RWPE2 (cell line): ENCODE results near the gene TAB2.
A peak's percentile ranks its signal among the peaks of the same experiment; 100 is the strongest.

Experiments
- ATAC-seq: fragments of 200-7000 bp; cut with Tn5 transposase; 3 replicates; pipeline ENCODE4 v1.9.1; 2021; ENCODE audit warnings: low read depth
- DNase-seq: peaks from one replicate; pipeline ENCODE4 v3.0.0-alpha.2; 2020; ENCODE audit warnings: low spot score
- H3K27ac ChIP-seq: fragments of 450-650 bp; 2 replicates; pipeline ENCODE4 v1.5.1; 2017; ENCODE audit warnings: mild to moderate bottlenecking; ENCODE audit not compliant: poor library complexity, severe bottlenecking
- H3K27me3 ChIP-seq: fragments of 250-450 bp; sonication (Bioruptor Pico); 2 replicates; pipeline ENCODE4 v1.5.1; 2021; ENCODE audit warnings: mild to moderate bottlenecking, moderate library complexity; ENCODE audit not compliant: insufficient read depth, poor library complexity, severe bottlenecking
- H3K36me3 ChIP-seq: fragments of 250-450 bp; sonication (Bioruptor Pico); 2 replicates; pipeline ENCODE4 v1.5.1; 2020; ENCODE audit warnings: low read depth, mild to moderate bottlenecking, moderate library complexity
- H3K4me1 ChIP-seq: fragments of 250-450 bp; sonication (Bioruptor Pico); 2 replicates; pipeline ENCODE4 v1.5.1; 2021; ENCODE audit warnings: mild to moderate bottlenecking, moderate library complexity; ENCODE audit not compliant: insufficient read depth, poor library complexity, severe bottlenecking
- H3K4me3 ChIP-seq: fragments of 250-450 bp; sonication (Bioruptor Pico); 2 replicates; pipeline ENCODE4 v1.5.1; 2021; ENCODE audit warnings: mild to moderate bottlenecking, moderate library complexity; ENCODE audit not compliant: severe bottlenecking
- H3K9me3 ChIP-seq: fragments of 250-450 bp; sonication (Bioruptor Pico); 2 replicates; pipeline ENCODE4 v1.5.1; 2021; ENCODE audit warnings: mild to moderate bottlenecking, moderate library complexity; ENCODE audit not compliant: severe bottlenecking
- TF ChIP-seq, protein P1 (sequence below): fragments of 450-650 bp; IDR thresholded peaks from one replicate; pipeline ENCODE4 v1.5.1; 2017; ENCODE audit warnings: mild to moderate bottlenecking, moderate library complexity; ENCODE audit not compliant: poor library complexity, severe bottlenecking

The TAB2 gene

DNA sequence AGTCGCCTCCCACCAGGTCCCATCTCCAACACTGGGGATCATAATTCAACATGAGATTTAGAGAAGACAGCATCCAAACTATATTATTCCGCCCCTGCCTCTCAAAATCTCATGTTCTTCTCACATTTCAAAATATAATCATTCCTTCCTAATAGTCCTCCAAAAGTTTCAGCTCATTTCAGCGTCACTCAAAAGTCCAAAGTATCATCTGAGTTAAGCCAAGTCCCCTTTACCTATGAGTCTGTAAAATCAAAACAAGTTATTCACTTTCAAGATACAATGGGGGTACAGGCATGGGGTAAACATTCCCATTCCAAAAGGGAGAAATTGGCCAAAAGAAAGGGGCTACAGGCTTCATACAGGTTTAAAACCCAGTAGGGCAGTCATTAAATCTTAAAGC lies 43.0 kb downstream of the TAB2 start:
- Histone ChIP-seq H3K9me3 (peaks cover 5% of the 10 kb centered on the region), H3K4me3 (no peak overlapping the region), H3K27ac (no peak overlapping the region), H3K4me1 (peaks cover 18% of the 10 kb centered on the region), H3K36me3 (no peaks in the 10 kb centered on the region; the same call in 1 of the 2 replicates), H3K27me3 (no peaks in the 10 kb centered on the region)
- ATAC-seq = no peak
- no peak for DNase-seq
- TF ChIP-seq, protein P1, sequence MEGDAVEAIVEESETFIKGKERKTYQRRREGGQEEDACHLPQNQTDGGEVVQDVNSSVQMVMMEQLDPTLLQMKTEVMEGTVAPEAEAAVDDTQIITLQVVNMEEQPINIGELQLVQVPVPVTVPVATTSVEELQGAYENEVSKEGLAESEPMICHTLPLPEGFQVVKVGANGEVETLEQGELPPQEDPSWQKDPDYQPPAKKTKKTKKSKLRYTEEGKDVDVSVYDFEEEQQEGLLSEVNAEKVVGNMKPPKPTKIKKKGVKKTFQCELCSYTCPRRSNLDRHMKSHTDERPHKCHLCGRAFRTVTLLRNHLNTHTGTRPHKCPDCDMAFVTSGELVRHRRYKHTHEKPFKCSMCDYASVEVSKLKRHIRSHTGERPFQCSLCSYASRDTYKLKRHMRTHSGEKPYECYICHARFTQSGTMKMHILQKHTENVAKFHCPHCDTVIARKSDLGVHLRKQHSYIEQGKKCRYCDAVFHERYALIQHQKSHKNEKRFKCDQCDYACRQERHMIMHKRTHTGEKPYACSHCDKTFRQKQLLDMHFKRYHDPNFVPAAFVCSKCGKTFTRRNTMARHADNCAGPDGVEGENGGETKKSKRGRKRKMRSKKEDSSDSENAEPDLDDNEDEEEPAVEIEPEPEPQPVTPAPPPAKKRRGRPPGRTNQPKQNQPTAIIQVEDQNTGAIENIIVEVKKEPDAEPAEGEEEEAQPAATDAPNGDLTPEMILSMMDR = no peak

DNA sequence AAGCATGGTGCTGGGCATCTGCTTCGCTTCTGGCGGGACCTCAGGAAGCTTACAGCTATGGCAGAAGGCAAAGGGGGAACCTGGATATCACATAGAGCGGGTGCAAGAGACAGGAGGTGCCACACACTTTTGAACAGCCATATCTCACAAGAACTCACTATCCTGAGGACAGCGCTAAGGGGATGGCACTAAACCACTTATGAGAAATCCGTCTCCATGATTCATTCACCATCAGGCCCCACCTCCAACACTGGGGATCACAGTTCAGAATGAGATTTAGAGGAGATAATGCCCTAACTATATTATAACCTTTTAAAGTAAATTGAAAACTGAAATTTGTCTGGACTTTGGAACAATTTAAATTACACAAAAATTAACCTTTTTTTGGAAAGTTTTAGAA lies 44.8 kb downstream of the TAB2 start:
- DNase-seq = no peak
- TF ChIP-seq, protein P1 = no peak

DNA sequence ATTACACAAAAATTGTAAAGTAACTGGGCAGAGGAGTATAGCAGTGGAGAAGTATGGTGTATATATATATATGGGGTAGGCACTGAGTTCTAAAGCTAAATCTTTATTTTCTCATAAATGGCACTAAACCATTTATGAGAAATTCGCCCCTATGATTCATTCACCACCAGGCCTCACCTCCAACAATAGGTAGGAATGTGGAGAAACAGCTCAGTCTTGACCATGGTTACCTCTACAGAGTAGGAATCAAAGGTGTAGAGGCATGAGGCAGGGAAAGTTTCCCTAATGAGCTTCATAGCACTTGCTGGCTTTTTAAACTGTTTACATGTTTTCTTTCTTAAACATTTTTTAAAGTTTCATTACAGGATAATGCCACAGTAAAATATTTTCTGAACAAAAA lies 45.6 kb downstream of the TAB2 start:
- Histone ChIP-seq H3K36me3 (peaks cover 4% of the 10 kb centered on the region), H3K9me3 (peaks cover 5% of the 10 kb centered on the region), H3K27me3 (no peaks in the 10 kb centered on the region), H3K27ac (peak overlapping the region; percentile 9), H3K4me3 (no peak overlapping the region), H3K4me1 (peaks cover 18% of the 10 kb centered on the region)
- ATAC-seq = peak; percentile 98
- no peak for DNase-seq
- TF ChIP-seq, protein P1 = no peak

More for the DNA sequence above, 44.8 kb downstream of the TAB2 start:
- Histone ChIP-seq H3K4me1 (peaks cover 18% of the 10 kb centered on the region), H3K27ac (peak overlapping the region; percentile 9), H3K36me3 (peaks cover 4% of the 10 kb centered on the region), H3K9me3 (peaks cover 5% of the 10 kb centered on the region), H3K4me3 (no peak overlapping the region), H3K27me3 (no peaks in the 10 kb centered on the region)
- ATAC-seq = peak; percentile 52; the same call in 1 of the 3 replicates

DNA sequence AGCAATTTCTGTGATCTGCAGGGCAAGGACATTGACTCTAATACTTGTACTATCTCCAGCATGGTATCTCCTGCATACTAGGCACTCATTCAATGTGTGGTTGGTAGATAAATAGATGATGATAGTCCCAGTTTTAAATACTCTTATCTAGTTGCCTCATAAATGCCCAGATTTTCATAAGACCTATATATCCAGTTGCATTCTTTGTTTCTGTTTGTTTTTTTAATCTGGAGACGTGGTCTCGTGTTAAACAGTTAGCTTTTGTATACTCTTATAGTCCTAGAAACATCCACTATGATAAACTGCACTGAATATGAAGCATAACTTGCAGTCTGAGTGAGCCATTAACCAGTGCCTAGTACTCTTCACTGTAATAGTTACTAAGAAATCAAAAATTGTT lies 47.0 kb downstream of the TAB2 start:
- TF ChIP-seq, protein P1 = no peak
- H3K9me3 ChIP-seq = peaks cover 5% of the 10 kb centered on the region
- H3K4me3 ChIP-seq = no peak overlapping the region
- H3K4me1 ChIP-seq = peaks cover 18% of the 10 kb centered on the region
- ATAC-seq (no peak), DNase-seq (no peak)
- H3K27ac ChIP-seq = no peak overlapping the region
- H3K36me3 ChIP-seq = peaks cover 11% of the 10 kb centered on the region
- H3K27me3 ChIP-seq = no peaks in the 10 kb centered on the region

DNA sequence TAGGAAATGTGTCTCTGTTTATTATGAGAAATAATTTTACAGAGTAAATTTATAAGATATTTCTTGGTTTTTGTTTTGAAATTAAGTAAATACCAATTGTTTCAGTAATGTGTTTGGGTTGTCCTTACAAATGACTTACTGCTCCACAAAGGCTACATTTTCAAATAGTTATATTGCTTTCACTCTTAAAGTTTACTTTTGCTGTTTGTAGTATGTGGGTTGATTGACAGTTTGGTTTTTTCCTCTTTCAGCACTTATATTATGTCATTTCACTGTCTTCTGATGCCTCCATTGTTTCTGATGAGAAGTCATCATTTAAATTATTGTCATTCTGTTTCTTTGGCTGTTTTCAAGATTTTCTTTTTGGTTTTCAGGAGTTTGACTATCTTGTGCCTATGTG lies 47.7 kb downstream of the TAB2 start:
- Histone ChIP-seq H3K9me3 (peaks cover 5% of the 10 kb centered on the region), H3K4me1 (peaks cover 18% of the 10 kb centered on the region), H3K27me3 (no peaks in the 10 kb centered on the region), H3K36me3 (peaks cover 17% of the 10 kb centered on the region), H3K4me3 (no peak overlapping the region), H3K27ac (no peak overlapping the region)
- DNase-seq (no peak), ATAC-seq (no peak)
- TF ChIP-seq, protein P1 = no peak
